ENCODE measurements around the gene KHDC3L.
"Not testable (repeated sequence)": the region's sequence is repeated elsewhere in the genome, so short reads cannot be mapped to it uniquely, and the experiment has no call there.

KHDC3L gene

DNA sequence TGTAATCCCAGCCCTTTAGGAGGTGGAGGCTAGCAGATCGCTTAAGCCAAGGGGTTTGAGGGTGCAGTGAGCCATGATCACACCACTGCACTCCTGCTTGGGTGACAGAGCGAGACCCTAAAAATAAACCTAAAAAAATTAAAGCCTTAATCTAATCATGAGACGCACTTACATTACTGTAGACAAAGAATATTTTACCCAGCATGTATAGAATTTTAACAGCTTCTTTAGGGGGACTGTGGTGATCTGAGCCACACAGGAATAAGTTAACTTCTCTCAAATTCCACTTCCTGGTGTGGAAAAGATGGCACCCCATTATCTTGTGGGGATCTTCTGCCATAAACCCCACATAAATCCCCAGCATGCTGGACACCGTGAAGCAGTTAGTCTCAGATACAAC is 9.5 kb downstream of the KHDC3L start:
- DNase-seq, result no peak

DNA sequence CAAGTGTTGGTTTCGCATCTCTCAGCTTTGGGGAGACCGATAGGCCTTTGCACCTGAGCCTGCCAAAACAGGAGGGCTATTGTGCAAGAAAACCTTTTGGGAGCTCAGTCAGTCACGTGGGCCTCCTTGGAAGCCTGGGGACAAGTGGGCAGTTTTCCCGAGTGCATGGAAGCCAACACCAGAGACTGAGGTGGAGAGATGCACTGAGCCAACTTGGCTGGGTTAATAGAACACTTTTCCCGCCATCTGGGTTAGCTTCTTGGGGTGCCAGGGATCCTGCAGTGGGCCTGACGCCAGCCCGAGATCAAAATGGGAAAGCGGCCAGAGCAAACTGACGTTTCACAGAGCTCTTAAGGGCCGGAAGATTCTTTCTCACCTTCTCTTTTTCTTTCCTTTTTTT is 10.1 kb downstream of the KHDC3L start:
- DNase-seq, result no peak

DNA sequence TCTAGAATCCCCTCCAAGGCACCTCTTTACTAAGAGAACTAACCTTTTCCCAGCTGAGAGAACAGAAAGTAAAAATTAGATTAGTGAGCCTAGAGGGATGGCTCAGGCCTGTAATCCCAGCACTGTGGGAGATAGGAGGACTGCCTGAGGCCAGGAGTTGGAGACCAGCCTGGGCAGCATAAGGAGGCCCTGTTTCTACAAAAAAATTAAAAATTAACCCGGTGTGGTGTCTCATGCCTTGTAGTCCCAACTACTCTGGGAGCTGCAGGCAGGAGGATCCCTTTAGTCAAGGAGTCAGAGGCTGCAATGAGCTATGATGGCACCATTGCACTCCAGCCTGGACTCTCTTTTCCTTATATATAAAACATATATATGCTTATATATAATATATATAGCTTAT is 12.8 kb downstream of the KHDC3L start:
- no peak for DNase-seq

DNA sequence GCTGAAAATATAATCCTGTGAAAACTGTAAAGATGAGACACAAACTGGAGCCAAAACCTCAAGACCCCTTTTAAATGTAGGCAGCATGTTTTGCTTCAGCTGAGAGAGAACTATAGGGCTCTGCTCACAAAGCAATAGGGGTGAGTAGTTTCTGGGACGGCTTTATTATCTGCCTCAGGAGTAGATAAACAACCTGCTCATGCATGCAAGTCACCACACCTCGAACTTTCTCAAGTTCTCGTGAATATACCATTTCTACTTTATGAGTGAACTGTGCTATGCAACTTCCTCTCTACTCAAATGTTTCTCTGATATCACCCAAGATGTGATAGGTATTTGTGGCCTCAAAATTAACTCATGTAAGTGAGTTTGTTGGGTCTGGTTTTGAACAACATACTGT is 14.8 kb downstream of the KHDC3L start:
- DNase-seq, result no peak

DNA sequence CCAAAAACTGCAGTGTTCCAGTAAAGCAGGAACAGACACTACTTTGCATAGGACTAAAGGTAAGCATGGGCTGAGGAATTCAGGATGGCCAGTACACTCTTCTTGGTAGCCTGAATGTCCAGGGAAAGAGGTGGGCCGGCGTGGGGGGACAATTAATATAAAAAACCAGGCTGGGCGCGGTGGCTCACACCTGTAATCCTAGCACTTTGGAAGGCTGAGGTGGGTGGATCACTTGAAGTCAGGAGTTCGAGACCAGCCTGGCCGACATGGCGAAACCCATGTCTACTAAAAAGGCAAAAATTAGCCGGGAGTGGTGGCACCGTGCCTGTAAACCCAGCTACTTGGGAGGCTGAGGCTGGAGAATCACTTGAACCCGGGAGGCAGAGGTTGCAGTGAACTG is 19.1 kb downstream of the KHDC3L start:
- not testable (repeated sequence) for DNase-seq

DNA sequence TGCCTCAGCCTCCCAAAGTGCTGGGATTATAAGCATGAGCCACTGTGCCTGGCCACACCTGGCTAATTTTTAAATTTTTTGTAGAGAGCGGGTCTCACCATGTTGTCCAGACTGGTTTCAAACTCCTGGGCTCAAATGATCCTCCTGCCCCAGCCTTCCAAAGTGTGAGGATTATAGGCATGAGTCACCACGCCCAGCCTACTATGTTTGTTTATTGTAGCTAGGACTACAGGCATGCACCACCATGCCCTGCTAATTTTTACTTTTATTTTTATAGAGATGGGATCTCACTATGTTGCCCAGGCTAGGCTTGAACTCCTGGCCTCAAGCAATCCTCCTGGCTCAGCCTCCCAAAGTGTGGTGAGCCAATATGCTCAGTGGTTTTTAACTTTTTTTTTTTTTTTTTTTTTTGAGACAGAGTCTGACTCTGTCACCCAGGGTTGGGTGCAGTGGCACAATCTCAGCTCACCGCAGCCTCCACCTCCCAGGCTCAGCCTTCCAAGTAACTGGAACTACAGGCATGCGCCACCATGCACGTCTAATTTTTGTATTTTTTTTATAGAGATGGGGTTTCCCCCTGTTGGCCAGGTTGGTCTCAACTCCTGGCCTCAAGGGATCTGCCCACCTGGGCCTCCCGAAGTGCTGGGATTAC is 20.1 kb downstream of the KHDC3L start:
- no peak for DNase-seq

DNA sequence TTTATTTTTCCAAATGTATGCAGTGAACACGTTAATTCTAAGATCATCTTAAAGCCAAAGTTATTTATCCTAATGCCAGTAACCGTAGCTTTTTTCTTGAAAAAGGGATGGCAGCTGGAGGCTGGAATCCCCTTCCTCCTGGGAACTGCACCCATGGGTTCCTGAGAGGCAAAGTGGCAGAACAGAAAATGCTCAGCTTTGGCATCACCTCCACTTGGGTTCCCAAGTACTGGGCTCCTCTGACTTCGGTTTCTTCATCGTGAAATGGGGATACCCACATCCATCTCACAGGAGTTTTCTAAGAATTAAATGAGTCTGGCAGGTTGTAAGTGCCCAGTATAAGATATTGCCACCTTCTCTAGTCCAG is 26.0 kb downstream of the KHDC3L start:
- no peak for DNase-seq

DNA sequence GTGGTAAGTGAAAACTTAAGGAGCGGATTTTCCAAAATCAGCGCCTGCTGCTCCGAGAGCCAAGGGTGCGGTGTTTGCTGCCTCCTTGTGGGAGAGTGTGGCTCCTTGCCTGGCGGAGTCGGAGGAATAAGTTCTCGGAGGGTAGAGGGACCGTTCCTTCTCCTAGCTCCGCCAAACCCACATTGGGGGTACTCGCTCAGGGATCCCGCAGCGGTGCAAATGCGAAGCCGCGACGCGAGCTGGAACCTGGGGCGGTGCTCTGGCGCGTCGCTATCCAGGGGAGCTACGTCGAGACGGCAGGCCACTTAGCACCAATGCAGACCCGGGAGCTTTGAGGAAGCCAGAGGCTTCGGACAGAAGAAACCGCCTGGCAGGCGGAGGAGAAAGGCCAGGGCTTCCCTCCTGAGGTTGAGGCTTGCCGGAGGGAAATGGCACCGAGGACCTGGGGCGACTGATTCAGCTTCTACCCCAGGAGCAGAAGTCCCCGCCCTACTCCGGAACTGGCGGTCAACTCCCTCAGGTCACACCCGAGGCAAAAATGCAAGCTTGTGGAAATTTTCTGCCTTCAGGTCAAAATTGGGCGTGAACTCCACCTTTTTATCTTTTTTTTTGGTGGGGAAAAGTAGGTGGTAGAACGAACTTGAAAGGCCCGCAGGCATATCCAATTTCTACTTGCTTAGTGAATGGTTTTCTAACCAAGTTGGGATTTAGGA is 26.5 kb downstream of the KHDC3L start:
- no peak for DNase-seq

DNA sequence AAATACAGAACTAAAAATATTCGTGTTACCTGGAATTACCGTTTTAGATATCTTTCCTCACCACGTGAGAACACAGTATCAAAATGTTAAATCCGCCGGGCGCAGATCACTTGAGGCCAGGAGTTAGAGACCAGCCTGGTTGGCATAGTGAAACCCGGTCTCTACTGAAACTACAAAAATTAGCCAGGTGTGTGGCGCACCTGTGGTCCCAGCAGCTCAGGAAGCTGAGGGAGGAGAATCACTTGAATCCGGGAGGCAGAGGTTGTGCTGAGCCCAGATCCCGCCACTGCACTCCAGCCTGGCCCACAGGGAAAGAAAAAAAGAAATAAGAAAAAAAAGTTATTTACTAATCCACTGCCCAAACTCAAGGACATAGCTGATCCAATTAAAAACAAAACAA is 27.4 kb downstream of the KHDC3L start:
- DNase-seq, result no peak

DNA sequence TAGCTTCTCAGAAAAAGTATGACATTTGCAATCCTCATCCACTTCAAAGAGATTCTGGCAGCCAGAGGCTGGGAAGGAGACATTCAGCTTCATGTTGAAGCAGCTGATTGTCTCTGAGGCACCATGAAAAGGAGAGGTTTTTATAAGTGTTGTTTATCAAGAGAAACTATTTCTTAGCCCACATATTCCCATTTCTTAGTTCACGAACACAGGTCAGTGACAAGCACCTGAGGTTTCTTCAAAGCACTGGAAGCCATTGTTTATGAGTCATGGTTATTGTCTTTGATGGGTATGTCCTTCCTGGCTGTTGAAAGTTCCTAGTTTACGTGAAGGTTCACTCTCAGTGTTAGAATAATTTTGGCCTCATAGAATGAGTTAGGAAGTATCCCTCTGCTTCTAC is 29.2 kb downstream of the KHDC3L start:
- DNase-seq, result no peak

DNA sequence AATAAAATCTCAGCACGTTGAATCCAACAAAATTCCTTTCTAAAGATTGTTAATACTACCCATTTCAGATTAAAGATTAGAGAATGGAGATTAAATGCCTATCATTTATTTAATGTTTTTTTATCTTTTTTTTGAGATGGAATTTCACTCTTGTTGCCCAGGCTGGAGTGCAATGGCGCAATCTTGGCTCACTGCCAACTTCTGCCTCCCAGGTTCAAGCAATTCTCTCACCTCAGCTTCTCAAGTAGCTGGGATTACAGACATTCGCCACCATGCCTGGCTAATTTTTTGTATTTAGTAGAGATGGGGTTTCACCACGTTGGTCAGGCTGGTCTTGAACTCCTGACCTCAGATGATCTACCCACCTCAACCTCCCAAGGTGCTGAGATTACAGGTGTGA is 29.7 kb downstream of the KHDC3L start:
- not testable (repeated sequence) for DNase-seq

DNA sequence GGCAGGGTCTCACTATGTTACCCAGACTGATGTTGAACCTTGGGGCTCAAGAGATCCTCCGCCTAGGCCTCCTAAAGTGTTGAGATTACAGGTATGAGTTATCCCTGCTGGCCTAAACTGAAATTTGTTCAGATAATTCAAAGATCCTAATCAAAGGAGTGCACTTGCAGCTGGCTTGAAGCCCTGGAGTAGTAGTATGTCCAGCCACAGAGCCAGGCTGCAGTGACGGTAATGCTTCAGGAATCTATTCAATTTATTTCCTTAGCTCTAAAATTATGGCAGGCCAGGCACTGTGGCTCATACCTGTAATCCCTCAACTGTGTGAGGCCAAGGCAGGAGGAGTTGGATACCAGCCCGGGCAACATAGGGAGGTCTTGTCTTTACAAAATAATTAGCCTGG is 30.8 kb downstream of the KHDC3L start:
- DNase-seq, result no peak

DNA sequence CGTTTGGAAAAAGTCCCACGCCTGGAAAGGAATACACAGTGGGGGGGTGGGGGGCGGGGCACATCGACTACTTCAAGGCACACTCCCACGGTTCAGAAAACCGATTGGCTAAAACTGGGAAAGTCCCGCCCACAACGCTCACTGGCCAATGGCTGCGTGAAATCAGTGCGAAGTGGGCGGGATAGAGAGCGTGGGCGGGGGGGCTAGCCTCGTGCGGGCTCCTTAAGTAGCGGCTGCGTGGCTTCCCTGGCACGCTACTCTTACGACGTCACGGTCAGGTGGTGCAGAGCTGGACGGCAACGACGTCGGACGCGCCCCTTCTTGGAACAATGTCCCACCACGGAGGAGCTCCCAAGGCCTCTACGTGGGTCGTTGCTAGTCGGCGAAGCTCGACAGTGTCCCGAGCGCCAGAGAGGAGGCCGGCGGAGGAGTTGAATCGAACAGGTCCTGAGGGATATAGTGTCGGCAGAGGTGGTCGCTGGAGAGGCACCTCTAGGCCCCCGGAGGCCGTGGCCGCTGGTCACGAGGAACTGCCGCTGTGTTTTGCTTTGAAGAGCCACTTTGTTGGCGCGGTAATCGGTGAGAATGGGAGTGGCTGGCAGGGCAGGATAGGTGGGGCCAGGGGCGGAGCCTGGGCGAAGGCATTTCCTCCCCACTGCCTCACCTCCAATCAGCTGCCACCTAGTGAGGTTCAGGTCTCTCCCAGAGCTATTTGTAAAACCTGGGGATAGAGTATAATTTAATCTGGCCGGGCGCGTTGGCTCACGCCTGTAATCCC is 32.3 kb downstream of the KHDC3L start, which contains the start of gene DDX43:
Gene DDX43, plus strand, starts transcription at position 252 of the 778 bp plus-strand sequence. Its CDS starts 78 bp downstream, at position 330.
- DNase-seq, result peak; percentile 73

DNA sequence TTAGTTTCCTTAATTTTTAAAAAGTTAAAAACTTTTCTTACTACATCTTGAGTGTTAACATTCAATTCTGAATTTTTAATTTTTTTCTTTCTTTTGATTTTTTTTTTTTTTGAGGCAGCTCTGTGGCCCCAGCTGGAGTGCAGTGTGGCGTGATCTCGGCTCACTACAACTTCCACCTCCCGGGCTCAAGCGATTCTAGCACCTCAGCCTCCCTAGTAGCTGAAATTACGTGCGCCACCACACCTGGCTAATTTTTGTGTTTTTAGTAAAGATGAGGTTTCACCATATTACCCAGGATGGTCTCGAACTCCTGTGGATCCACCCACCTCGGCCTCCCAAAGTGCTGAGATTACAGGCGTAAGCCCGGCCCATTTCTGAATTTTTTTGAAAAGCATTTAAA is 33.4 kb downstream of the KHDC3L start:
- DNase-seq, result no peak

DNA sequence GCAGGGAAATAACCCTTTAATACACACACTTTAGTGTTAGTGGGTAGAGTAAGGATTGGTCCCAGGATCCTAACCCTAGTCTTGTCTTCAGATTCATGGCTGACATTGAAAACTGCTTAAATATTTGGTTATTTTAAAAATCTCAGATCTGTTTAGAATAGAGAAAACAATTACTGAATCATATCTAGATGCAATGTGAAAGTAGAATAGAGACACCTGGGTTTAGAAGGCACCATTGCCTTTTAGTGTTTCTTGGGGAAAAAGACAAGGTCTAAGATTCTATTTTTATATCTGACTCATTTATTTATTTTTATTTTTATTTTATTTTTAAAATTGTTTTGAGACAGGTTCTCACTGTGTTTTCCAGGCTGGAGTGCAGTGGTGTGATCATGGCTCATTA is 38.2 kb downstream of the KHDC3L start:
- no peak for DNase-seq

DNA sequence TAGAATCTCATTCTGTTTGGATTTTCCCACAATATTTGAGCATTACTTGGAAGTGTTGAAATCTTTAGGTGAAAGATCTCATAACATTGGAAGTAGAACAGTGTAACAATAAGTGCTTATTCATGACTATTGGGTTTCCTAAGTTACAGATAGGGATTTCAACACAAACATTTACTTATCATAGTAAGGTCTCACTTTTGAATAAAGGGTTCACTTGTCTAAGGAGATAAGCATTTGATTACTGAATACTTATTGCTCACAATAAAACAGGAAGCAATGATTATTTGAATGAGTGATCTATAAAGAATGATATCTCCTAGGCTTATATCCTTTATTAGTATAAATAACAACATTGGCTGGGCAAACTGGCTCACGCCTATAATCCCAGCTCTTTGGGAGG is 46.9 kb downstream of the KHDC3L start:
- no peak for DNase-seq

DNA sequence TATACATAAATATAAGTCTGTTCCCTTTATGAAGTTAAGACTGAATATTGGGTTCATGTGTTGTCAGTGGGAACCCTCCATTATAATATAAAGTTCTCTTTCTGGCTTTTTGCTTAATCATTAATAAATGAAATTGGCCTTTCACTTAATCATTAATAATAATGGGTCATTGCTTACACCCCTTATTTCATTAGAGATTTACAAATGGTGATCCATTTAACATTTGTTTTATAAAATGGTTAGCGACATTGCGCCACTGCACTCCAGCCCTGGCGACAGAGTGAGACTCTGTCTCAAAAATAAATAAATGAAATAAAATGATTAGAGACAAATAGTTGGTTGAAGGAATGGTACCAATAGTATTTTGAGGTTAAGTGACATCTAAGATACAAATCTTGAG is 50.6 kb downstream of the KHDC3L start:
- DNase-seq, result no peak

Measured in NCI-H510A treated with DMSO at 0.1 percent for 48 hours (cell line).